Activated CD4-positive, alpha-beta T cell treated with anti-CD3 and anti-CD28 coated beads for 36 hours (primary cell): Measurements from ENCODE around the gene EFNA4. TPM values are rescaled to one million over a fixed set of nuclear protein-coding genes. Genes with fewer than 3 reads are reported as not detected.

ENCODE experiments used
- total RNA-seq, 2 experiments: library from RNA; stranded (reverse); gene quantifications; one replicate each; pipeline ENCODE4 v1.2.3, GENCODE V29; 2021

EFNA4 gene
- total RNA-seq, 2 experiments from 2014 or later = 6.3 to 6.5 TPM

Other genes with a start within 250 kb of the EFNA4 start
- gene KCNN3, start 193.5 kb upstream of the EFNA4 start, total RNA-seq = under 1 TPM; 0.18 to 0.25 TPM
- gene PMVK, start 127.0 kb upstream of the EFNA4 start, total RNA-seq = 10 to 100 TPM; 17.0 to 36.9 TPM
- 10 to 100 TPM; 22.6 to 28.1 TPM for gene PBXIP1, start 107.6 kb upstream of the EFNA4 start, total RNA-seq
- 10 to 100 TPM; 24.5 to 25.6 TPM for gene PYGO2, start 102.0 kb upstream of the EFNA4 start, total RNA-seq
- 10 to 100 TPM; 45.9 to 65.7 TPM for gene SHC1, start 93.0 kb upstream of the EFNA4 start, total RNA-seq
- gene CKS1B, start 89.1 kb upstream of the EFNA4 start, total RNA-seq = 100 to 1,000 TPM; 190 to 196 TPM
- gene FLAD1, start 80.4 kb upstream of the EFNA4 start, total RNA-seq = 10 to 100 TPM; 38.0 to 42.4 TPM
- gene LENEP, start 70.2 kb upstream of the EFNA4 start, total RNA-seq = under 1 TPM; 0.79 to 0.80 TPM
- gene ZBTB7B, start 60.9 kb upstream of the EFNA4 start, total RNA-seq = 100 to 1,000 TPM in 1 of 2 experiments, 10 to 100 TPM in 1; 94.0 to 105 TPM
- under 1 TPM; 0.46 to 0.67 TPM for gene DCST2, start 30.0 kb upstream of the EFNA4 start, total RNA-seq
- gene DCST1, start 29.9 kb upstream of the EFNA4 start, total RNA-seq = not detected
- 10 to 100 TPM; 42.4 to 48.8 TPM for gene ADAM15, start 12.4 kb upstream of the EFNA4 start, total RNA-seq
- gene EFNA3, start 15.1 kb downstream of the EFNA4 start, total RNA-seq = 1 to 10 TPM; 5.1 to 6.9 TPM
- gene EFNA1, start 64.1 kb downstream of the EFNA4 start, total RNA-seq = 1 to 10 TPM in 1 of 2 experiments, under 1 TPM in 1; 0.82 to 1.1 TPM
- 10 to 100 TPM; 50.2 to 58.0 TPM for gene SLC50A1, start 72.1 kb downstream of the EFNA4 start, total RNA-seq
- 10 to 100 TPM; 29.8 to 34.3 TPM for gene DPM3, start 76.8 kb downstream of the EFNA4 start, total RNA-seq
- 100 to 1,000 TPM; 125 to 300 TPM for gene KRTCAP2, start 109.6 kb downstream of the EFNA4 start, total RNA-seq
- 1 to 10 TPM; 6.3 to 6.9 TPM for gene TRIM46, start 110.1 kb downstream of the EFNA4 start, total RNA-seq
- gene THBS3, start 144.2 kb downstream of the EFNA4 start, total RNA-seq = 10 to 100 TPM; 12.8 to 13.7 TPM
- 10 to 100 TPM; 52.8 to 52.9 TPM for gene MTX1, start 145.0 kb downstream of the EFNA4 start, total RNA-seq
- 10 to 100 TPM; 29.7 to 34.8 TPM for gene ENTREP3, start 191.7 kb downstream of the EFNA4 start, total RNA-seq
- 10 to 100 TPM; 82.0 to 95.5 TPM for gene SCAMP3, start 198.6 kb downstream of the EFNA4 start, total RNA-seq
- 10 to 100 TPM; 81.4 to 86.6 TPM for gene CLK2, start 209.8 kb downstream of the EFNA4 start, total RNA-seq
- 1 to 10 TPM; 1.9 to 2.3 TPM for gene HCN3, start 213.7 kb downstream of the EFNA4 start, total RNA-seq
- gene PKLR, start 237.7 kb downstream of the EFNA4 start, total RNA-seq = not detected
- gene FDPS, start 245.1 kb downstream of the EFNA4 start, total RNA-seq = 100 to 1,000 TPM; 255 to 354 TPM